ENCODE results near the gene CCDC171.
"Not testable (repeated sequence)": the region's sequence is repeated elsewhere in the genome, so short reads cannot be mapped to it uniquely, and the experiment has no call there.

CCDC171 gene

DNA sequence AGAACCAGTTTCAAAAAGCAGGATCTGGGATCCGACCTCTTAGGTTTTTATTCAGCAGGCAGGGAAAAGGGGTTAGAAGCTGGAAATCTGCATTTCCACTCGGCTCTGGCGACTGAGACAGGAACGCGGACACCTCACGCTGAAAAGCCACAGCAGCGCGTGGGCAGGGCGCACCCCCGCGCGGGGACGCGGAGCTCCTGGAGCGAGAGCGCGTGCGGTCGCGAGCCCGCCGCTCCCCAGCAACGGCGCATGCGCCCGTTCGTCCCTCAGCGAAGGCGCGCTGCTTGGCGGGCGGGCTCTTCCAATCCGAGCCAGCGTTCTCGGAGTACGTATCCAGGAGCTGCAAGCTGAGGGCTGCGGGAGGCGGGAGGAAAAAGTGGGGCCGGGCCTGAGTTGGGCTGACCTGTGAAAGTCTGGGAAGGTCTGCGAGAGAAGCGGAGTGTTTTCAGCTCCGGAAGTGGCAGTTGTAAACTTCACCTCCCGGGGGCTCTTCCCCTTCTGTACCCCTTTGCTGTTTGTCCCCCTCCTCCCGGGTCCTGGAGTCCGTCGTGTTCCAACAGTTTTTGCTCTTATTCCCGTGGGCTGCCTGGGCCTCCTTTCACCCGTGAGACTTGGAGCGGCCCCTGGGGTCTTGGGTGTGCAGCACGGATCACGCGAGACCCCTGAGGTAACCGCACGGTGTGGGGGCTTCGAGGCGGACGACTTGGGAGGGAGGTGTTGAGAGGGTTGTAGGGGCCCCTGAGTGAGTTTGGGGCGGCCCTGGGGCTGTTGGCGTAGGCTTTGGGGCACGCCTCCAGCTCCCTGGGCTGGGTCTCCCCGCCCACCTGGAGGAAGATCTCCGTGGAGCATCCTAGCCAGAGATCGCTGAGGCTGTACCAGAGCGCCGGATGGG is at the start of gene CCDC171:
Gene CCDC171, plus strand, starts transcription at position 408 of the 892 bp plus-strand sequence. CDS start 11,046 bp downstream, outside the sequence.
- DNase-seq = peak; percentile 88

DNA sequence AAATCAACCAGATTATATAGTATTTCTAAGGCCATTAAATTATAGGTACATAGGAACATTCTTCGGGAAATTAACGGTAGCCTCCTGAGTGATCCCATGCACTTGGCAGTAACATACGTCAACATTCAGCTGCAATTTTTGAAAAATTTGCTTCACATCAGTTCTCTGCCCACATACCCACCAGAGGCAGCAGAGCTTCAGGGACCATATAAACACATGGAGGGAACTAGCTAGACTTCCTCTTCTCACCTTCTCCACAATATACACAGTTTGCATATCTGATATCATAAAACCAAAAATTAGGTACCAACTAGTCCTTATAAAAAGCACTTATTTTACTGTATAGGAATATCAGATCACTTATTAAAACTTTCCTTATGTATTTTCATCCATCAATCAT is 46.9 kb upstream of the CCDC171 start:
- DNase-seq = no peak

DNA sequence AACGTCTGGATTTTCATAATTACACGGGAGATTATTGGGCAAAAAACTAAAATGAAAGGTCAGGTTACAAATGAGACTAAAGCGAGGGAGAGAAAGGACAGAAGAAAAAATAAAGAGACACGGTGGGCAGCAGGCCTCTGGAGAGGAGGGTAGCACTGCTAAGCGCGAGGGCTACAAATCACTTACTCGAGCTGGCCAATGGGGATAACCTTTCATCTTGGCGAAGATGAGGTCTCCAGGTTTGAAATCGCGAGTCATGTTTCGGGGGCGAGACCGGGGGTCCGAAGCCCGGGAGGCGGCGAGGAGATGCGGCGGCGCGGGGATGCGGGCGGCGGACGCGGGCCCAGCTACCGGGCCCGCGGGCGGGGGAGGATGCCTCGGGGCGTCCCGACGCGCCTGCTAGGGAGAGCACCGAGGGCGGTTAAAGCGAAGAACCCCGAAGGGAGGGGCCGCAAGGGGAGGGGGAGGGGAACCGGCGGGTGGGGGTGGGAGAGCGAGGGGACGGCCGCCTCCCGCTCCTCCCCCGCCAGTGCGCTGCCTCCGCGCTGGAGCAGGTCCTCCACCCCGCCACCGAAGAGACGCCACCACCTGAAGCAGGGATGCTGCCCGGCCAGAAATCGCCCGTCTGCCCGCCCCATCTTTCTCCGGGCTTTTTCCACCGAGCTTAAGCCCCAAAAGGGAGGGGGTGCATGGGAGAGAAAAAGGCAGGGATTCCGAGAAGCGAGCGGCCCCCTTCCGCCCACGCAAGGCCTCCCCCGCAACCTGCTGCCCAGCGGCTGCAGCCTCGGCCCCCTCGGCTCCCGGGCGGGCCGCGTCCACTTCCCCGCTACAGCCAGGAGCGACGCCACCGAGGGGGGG is 42.7 kb upstream of the CCDC171 start:
- peak; percentile 70 for DNase-seq

DNA sequence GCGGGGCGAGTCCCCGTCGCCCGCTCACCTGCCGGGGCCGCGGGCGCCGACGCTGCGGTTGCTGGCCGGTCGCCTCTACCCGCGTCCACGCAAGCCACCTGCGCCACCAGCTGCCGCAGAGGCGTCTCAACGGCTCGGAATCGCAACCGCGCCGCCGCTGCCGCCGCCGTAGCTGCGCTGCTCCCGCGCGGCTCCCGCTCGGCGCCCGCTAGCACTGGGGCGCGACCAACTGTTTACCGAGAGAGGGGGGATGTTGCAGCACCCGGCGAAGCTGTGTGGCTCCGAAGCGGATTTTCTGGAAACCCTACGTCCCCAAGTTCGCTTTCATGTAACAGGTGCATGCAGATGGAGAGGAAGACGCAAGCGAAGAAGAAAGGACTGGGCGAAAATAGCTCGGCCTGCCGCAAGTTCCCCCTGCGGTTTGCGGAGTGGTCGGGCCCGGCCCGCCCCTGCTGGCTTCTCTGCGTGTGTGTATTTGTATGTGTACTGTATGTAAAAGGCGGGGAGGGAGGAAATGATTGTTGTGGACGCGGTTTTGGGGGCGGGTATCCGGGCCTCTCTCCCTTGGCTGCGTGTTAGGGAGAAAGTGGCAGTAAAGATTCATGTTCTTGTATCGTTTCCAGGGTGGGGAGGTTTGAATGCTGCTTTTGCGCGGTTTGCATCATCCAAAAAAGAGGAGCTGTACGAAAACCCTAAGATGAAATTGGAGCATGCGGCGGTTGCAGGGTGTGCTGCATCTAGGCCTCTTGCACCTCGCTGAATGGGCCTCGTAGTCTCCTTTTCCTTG is 41.9 kb upstream of the CCDC171 start, which contains the start of gene PSIP1:
Gene PSIP1, minus strand, starts transcription at position 182 of the 787 bp plus-strand sequence. CDS start 782 bp downstream, outside the sequence.
- DNase-seq = peak; percentile 88

DNA sequence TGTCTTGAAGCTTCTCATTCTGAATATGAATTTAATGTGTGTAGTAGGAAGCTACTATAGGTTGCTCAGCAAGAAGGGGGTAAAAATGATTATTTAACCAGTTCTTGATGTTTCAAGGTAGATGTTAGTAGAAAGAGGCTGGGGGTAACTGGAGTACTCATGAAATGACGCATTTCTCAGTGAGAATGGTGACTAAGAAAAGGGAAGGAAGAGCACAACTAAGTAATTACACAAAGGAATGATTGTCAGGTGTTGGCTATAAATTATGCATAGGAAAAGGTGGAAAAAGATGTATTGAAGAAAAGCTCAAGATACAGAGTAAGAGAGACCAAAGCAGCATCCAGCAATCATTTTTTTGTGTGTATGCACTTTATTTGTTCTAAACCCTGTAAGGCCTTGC is 40.6 kb upstream of the CCDC171 start:
- DNase-seq = no peak

DNA sequence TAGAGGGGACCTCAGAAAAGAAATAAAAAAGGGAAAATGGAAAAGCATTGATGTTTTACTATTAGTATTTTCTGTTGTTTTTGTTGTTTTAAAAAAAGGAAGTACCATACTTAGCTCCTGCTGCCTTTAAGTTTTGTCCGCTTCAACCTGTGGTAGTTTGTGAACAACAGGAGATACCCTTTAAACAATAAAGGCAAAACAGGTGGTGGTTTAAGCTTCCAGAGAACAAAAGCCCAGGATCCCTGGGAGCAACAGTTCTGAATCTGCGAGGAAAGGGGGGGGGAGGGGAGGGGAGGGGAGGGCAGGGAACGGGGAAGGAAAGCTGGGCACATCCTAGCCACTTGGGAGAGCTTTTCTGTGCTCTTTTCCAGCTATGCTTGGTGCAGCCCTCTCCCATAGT is 40.0 kb upstream of the CCDC171 start:
- no peak for DNase-seq

DNA sequence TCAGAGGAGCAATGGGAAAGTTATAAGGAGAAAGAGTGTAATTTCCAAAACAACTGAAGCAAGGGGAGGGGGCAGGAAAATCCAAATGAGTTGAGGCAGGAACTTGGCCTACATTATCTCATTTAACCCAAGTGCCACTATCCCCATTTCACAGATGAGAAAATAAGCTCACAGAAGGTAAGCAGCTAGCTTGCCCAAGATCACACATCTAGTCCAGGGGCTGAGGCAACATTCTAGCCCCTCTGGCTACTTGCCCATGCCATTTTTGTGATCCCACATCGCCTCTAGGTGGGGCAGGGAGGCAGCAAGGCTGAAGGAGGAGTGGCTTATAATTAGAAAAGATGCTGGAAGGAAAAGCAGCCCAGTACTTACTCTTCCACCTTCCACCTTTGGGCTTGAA is 39.5 kb upstream of the CCDC171 start:
- no peak for DNase-seq

DNA sequence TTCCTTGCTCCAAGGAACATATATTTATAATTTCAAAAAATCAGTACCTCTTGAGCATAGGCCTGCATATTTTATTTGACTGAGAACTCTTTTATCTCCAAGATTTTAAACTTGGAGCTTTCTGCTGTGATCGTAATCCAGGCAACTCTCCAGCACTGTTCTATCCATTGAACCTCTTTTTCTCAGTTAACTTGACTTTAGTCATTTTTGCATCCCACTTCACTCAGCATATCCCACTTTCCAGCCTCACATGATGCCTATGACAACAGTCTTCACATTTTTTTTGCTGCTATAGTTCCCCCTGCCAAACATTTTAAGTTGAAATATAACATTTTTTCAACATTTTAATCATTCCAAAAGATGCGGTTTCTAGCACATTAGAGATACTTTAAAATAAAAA is 33.0 kb upstream of the CCDC171 start:
- no peak for DNase-seq

DNA sequence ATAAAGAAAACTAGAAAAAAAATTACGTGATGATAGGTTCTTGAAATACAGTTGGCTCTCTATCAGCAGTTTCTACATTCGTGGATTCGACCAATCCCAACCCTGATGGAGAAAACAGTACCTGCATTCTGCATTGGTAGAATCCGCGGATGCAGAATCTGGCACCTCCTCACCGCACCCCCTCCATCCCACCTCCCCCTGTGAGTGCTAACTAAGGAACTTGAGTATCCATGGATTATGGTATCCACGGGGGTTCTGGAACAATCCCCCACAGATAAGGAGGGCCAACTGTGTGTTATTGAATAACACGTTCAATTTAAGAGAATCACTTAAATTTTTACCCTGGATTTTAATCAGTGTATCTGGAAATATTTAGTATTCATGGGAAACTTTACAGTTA is 31.6 kb upstream of the CCDC171 start:
- no peak for DNase-seq

DNA sequence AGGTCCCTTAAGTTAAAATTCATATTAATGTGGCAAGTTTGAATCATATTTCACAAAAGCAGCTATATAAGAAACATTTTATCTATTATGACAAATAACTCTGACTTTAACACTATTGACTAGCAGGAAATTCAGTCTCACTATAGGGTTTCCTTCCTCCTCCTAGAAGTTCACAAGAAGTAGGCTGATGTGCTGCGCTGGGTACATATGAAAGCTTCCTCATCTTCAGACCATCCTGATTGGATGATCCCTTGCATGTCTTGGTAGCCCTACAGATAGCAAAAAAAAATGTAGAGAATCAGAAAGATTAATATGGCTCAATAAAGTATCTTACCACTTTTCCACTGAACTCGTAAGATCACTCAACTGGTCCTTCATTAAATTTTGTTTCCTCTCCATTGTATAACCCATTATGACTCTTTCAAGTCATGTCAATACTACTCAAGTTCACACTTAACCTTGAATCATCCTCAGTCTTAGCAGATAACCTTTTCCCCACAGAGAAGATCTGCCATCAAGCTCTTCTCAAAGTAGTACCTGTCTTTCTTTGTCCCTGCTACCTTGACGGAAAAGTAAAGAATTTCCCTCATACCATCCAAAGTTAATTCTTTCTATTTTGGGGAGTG is 30.6 kb upstream of the CCDC171 start:
- no peak for DNase-seq

DNA sequence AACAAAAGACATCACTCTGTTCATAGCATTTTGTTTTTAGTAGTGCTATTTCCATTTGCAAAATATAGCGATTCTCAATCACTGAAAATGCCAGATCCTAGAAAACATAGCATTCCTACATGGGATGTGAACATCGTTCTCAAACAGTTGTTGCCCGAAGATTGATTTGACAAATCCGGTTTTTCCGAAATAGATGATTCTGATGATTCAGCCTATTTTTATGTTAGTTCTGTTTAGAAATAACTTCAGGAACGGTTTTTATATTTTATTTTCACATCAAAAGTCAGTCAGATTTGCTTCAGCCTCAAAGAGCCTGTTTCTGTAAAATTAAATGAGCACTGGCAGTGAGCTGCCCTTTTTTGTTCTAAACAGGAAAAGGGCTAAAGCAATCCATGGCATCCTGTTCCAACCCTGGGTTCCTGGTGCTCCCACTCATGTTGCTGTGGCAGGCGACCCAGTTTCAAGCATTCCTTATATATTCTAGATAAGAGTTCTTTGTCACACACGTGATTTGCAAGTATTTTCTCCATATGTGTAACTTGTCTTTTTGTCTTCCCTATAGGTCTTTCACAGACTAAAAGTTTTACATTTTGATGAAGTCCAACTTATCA is 27.9 kb upstream of the CCDC171 start:
- no peak for DNase-seq

DNA sequence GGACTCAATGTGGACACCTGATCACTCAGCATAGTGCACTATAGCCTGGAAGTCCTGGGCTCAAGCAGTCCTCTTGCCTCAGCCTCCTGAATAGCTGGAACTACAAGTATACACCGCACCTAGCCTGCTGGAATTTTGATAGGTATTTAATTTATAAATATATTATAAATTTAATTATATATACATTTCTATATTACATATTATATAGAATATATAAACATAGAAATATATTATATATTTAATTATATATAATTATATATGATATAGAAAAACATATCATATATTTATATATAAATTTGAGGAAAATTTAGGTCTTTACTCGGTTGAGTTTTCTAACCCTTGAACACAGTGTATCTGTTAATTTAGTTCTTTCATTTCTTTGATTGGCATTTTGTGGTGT is 26.9 kb upstream of the CCDC171 start:
- no peak for DNase-seq

DNA sequence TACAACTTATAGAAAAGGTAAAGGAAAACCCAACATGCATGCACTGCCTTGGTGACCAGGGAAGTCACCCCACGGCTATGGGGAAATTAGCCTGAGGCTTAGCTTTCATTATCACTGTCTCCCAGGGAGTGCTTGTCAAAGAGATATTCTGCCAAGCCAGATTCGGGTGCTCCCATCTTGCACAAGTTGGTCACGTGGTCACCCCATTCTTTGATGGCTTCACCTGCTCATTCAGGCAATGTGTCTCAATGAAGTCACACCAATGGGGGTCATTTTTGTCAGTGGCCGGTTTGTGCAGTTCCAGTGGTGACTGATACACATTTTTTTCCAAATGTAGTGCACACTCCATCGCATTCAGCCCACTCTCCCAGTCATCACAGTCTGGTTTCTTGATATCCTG is 25.8 kb upstream of the CCDC171 start:
- DNase-seq = not testable (repeated sequence)

DNA sequence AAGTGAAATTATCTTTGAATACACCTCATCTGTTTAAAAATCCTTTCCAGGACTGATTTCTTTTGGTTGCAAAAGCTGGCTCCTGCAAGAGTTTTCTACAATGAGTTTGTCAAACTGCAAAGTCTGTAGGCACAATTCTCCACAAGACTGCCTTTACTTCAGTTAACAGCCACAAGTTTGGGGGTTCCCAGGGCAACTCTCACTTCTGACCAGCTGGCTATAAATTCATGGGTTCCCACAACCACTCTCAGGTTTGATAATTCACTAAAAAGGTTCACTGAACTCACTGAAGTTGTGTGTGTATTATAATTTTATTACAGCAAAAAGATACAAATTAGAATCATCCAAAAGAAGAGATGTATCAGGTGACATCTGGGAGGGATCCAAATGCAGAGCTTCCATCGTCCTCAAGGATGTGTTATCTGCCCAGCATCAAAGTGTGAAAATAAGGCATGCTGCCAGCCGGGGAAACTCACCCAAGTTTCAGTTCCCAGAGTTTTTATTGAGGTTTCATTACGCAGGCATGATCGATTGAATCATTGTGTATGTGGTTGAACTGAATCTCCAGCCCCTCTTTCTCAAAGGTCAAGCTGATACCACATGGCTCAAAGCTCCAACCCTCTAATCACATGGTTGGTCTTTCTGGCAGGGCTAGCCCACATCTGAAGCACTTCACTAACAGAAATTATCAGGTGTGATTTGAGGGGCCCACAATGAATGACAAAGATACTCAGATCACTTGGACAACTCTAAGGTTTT is 23.1 kb upstream of the CCDC171 start:
- DNase-seq = no peak

DNA sequence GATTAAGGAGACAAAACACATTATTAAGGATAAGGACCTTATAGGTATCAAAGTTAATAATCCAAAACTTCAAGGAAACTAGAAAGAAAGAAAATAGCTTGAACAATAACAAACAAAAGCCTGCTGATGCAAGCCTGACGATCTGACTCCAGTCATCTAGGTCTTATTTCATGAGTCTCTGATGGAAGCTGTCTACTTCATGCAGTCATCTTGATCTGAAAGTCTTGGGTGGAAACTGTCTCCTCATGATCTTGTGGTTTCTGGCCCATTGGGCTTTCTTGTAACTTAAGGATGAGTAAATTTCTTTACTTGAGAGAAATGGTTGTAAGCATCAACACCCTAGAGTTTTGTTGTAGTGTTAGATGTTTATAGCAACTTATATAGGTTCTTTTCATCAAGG is 21.5 kb upstream of the CCDC171 start:
- no peak for DNase-seq

DNA sequence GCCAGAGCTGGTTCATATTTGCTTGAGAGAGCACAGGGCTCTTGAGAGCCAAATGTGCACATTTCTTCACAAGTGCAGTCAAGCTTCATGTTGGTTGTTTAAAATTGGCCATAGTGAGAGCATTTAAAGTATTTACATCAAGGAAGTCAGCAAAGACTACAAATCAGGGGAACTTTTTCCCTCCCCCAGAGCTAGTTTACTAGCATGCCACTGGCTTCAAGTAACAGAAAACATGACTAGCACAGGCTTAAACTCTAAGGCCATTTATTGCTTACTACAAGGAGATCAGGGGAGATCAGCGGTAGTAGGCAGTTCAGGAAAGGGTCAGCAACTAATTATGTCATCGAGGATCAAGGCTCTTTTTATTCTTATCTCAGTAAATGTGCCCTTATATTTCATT is 11.0 kb upstream of the CCDC171 start:
- DNase-seq = no peak

DNA sequence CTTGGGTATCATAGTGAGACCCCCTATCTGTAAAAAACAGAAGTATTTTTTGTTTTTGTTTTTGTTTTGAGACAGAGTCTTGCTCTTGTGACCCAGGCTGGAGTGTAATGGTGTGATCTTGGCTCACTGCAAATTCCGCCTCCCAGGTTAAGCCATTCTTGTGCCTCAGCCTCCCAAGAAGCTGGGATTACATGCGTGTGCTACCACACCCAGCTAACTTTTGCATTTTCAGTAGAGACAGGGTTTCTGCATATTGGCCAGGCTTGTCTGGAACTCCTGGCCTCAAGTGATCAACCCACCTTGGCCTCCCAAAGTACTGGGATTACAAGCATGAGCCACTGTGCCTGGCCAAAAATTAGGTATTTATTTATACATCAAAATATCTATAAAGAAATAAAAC is 10.2 kb upstream of the CCDC171 start:
- no peak for DNase-seq

DNA sequence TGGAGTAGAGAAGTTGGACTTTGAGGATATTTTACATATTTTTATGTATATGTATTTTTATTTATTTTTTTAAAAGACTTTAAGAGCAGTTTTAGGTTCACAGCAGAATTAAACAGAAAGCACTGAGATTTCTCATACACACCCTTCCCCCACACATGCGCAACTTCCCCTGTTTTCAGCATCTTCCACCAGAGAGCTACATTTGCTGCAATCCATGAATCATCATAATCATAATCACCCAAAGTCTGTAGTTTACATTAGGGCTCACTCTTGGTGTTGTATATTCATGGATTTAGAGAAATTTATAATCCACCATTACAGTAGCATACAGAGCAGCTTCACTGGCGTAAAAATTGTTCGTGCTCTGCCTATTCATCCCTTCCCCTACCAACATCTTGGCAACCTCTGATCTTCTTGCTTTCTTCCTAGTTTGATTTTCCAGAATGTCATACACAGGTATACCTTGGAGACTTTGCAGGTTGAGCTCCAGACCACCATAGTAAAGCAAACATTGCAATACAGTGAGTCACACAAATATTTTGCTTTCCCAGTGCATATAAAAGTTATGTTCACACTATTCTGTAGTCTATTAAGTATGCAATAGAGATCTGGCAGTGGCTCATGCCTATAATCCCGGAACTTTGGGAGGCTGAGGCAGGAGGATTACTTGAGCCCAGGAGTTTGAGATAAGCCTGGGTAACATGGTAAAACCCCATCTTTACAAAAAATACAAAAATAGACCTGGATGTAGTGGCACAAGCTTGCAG is 9.6 kb upstream of the CCDC171 start:
- DNase-seq = no peak

DNA sequence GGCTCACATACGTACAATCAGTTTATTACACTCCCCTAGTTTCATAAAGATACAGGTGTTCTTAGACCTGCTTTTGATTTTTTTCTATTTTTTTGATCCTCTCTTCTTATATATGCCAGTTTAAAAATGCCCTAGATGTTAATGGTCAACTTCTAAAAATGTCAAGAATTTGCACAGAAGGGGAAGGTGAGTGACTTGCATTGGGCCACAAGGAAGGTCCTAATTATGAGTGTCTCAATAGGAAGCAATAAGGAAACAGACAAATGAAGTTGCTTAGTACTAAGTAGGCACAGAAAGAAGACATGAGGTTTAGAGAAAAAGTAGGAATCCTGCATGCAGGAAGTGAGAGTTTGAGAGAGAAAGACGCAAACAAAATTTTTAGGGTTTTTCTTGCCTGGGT is 3.2 kb upstream of the CCDC171 start:
- DNase-seq = no peak

DNA sequence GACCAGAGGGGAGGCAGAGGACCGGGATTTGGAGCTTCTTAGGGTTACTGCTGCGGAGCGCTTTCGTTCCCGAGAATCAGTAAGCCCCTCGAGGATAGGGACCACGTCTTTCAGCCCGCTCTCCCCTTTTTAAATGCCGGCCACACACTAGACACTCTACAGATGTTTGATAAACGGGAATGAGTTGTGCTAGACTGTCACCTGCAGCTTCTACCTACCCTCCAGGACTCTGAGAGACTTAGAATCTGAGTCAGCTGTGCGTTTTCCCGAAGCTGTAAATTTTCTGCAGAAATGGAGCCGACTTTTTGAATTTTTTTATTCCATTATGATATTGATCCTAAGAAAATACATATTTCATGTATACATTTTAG is 670 bp downstream of the CCDC171 start:
- DNase-seq = no peak

DNA sequence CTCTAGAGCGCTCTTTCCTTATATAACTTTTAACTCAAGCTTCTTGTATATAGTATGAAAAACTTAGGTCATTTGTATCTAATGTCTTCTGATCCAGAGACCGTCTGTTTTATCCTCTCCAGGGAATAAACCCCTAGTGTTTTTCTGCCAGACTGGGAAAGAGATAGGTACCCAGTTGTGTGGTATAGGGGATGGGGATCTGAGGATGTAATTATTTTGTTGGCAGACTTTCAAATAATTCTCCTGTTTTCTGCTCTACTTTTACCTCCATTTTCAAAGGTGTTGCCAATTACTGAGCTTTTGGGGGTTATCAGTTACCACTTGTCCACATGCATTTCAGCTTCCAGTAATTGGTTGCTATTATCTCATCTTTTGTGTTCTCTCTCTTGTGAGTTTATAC is 17.9 kb downstream of the CCDC171 start:
- DNase-seq = no peak

Data from stimulated activated CD8-positive, alpha-beta memory T cell treated with anti-CD3 and anti-CD28 coated beads, Interleukin-4, amount 100 ng/mL, for 48 hours (primary cell).